Measurements from ENCODE around the gene EPN3. TPM values are rescaled to one million over a fixed set of nuclear protein-coding genes. Genes with fewer than 3 reads are reported as not detected.

Gene EPN3
- total RNA-seq, 1 donor from 2014 or later, result not detected

GRCh38 chr17:50533720-50534148 lies 1.2 kb downstream of the EPN3 start:
- no peak for DNase-seq (ENCODE audit: low read depth in 2 of 2)

- peak in 1 of 2 donors; percentile 30 for DNase-seq (ENCODE audit: low read depth in 2 of 2)
These were observed 1.9 kb downstream of the EPN3 start for GRCh38 chr17:50534222-50534978.

- no peak for DNase-seq (ENCODE audit: low read depth in 2 of 2)
These were observed 2.4 kb downstream of the EPN3 start for GRCh38 chr17:50534979-50535326.

- no peak for DNase-seq (ENCODE audit: low read depth in 2 of 2)
These were observed 2.9 kb downstream of the EPN3 start for GRCh38 chr17:50535407-50535806.

GRCh38 chr17:50536683-50537646 lies 4.4 kb downstream of the EPN3 start:
- DNase-seq (ENCODE audit: low read depth in 2 of 2), result no peak

- DNase-seq (ENCODE audit: low read depth in 2 of 2), result no peak
These were observed 5.4 kb downstream of the EPN3 start for GRCh38 chr17:50537721-50538548.

GRCh38 chr17:50538549-50539410 lies 6.2 kb downstream of the EPN3 start:
- no peak for DNase-seq (ENCODE audit: low read depth in 2 of 2)

- no peak for DNase-seq (ENCODE audit: low read depth in 2 of 2)
These were observed 7.4 kb downstream of the EPN3 start for GRCh38 chr17:50539762-50540559.

- no peak for DNase-seq (ENCODE audit: low read depth in 2 of 2)
These were observed 8.2 kb downstream of the EPN3 start for GRCh38 chr17:50540560-50541401.

- DNase-seq (ENCODE audit: low read depth in 2 of 2), result no peak
These were observed 8.8 kb downstream of the EPN3 start for GRCh38 chr17:50541402-50541715.

- peak; percentile 81 to 86 for DNase-seq (ENCODE audit: low read depth in 2 of 2)
These were observed 9.5 kb downstream of the EPN3 start for GRCh38 chr17:50541716-50542688.

- no peak for DNase-seq (ENCODE audit: low read depth in 2 of 2)
These were observed 10.6 kb downstream of the EPN3 start for GRCh38 chr17:50542795-50543774.

- no peak for DNase-seq (ENCODE audit: low read depth in 2 of 2)
These were observed 12.0 kb downstream of the EPN3 start for GRCh38 chr17:50544516-50544915.

- DNase-seq (ENCODE audit: low read depth in 2 of 2), result no peak
These were observed 12.8 kb downstream of the EPN3 start for GRCh38 chr17:50545311-50545710.

- no peak for DNase-seq (ENCODE audit: low read depth in 2 of 2)
These were observed 14.1 kb downstream of the EPN3 start for GRCh38 chr17:50546701-50547034.

- peak; percentile 90 to 92 for DNase-seq (ENCODE audit: low read depth in 2 of 2)
These were observed 14.7 kb downstream of the EPN3 start, which contains the start of gene SPATA20 for GRCh38 chr17:50547035-50547735. Gene SPATA20, plus strand, starts transcription at chr17:50547174. Its CDS starts 35 bp downstream, at chr17:50547209.

Data from lung microvascular endothelial cell (primary cell).